Nephron progenitor cell (in vitro differentiated cells): Measurements from ENCODE around the gene TRERF1.

Source experiments
- DNase-seq: peaks from one replicate; pipeline ENCODE4 v3.0.0; 2021
- H3K27ac Mint-ChIP-seq: 2 replicates; pipeline ENCODE4 v1.8.0; 2021; ENCODE audit warnings: mild to moderate bottlenecking, moderate library complexity, mixed read lengths
- H3K27me3 Mint-ChIP-seq: 2 replicates; pipeline ENCODE4 v1.8.0; 2021; ENCODE audit warnings: mild to moderate bottlenecking, low read depth, mixed read lengths; ENCODE audit not compliant: poor library complexity
- H3K36me3 Mint-ChIP-seq: 2 replicates; pipeline ENCODE4 v1.8.0; 2021; ENCODE audit warnings: low read depth, mixed read lengths
- H3K4me1 Mint-ChIP-seq: 2 replicates; pipeline ENCODE4 v1.8.0; 2021; ENCODE audit warnings: mixed read lengths
- H3K4me3 Mint-ChIP-seq: 2 replicates; pipeline ENCODE4 v1.8.0; 2021; ENCODE audit warnings: mild to moderate bottlenecking, moderate library complexity, mixed read lengths
- H3K9me3 Mint-ChIP-seq: 2 replicates; pipeline ENCODE4 v1.8.0; 2021; ENCODE audit warnings: mild to moderate bottlenecking, moderate library complexity, mixed read lengths
- CTCF ChIP-seq: fragments of 200-600 bp; sonication (generic); IDR thresholded peaks from 2 replicates; pipeline ENCODE4 v1.5.0; 2021; ENCODE audit warnings: antibody characterized with exemption

TRERF1 gene

GRCh38 chr6:42177514-42178364 lies 274.0 kb downstream of the TRERF1 start:
- TF ChIP-seq CTCF: no peak

GRCh38 chr6:42176981-42177380 lies 274.7 kb downstream of the TRERF1 start:
- TF ChIP-seq CTCF: no peak
- peak overlapping the region; percentile 52 for H3K4me3 Mint-ChIP-seq
- DNase-seq: no peak
- no peaks in the 10 kb centered on the region for H3K9me3 Mint-ChIP-seq
- H3K27me3 Mint-ChIP-seq: peaks cover 16% of the 10 kb centered on the region
- H3K27ac Mint-ChIP-seq: no peak overlapping the region
- H3K36me3 Mint-ChIP-seq: no peaks in the 10 kb centered on the region
- peaks cover 21% of the 10 kb centered on the region for H3K4me1 Mint-ChIP-seq

More at GRCh38 chr6:42177514-42178364, 274.0 kb downstream of the TRERF1 start:
- H3K4me3 Mint-ChIP-seq: peak overlapping the region; percentile 80
- no peaks in the 10 kb centered on the region for H3K9me3 Mint-ChIP-seq
- no peak overlapping the region for H3K27ac Mint-ChIP-seq
- H3K27me3 Mint-ChIP-seq: peaks cover 18% of the 10 kb centered on the region
- no peaks in the 10 kb centered on the region for H3K36me3 Mint-ChIP-seq
- peak; percentile 86 for DNase-seq
- H3K4me1 Mint-ChIP-seq: peaks cover 21% of the 10 kb centered on the region

- Mint-ChIP-seq H3K27me3 (peaks cover 14% of the 10 kb centered on the region), H3K4me3 (no peak overlapping the region), H3K4me1 (peaks cover 21% of the 10 kb centered on the region), H3K36me3 (no peaks in the 10 kb centered on the region), H3K9me3 (no peaks in the 10 kb centered on the region), H3K27ac (no peak overlapping the region)
- DNase-seq: no peak
- TF ChIP-seq CTCF: no peak
Measured at GRCh38 chr6:42175860-42176259, 275.9 kb downstream of the TRERF1 start.
